ENCODE measurements around the gene PFN4. TPM values are rescaled to one million over a fixed set of nuclear protein-coding genes. Genes with fewer than 3 reads are reported as not detected.
"Not testable (repeated sequence)": the region's sequence is repeated elsewhere in the genome, so short reads cannot be mapped to it uniquely, and the experiment has no call there.

The PFN4 gene
- total RNA-seq, 1 donor from 2014 or later, result 1.0 TPM

- Mint-ChIP-seq H3K9me3 (ENCODE audit: unreplicated experiment) (no peaks in the 10 kb centered on the region), H3K36me3 (ENCODE audit: low read depth, unreplicated experiment) (peaks cover 20% of the 10 kb centered on the region), H3K4me1 (ENCODE audit: unreplicated experiment) (no peaks in the 10 kb centered on the region), H3K27me3 (ENCODE audit: unreplicated experiment) (no peaks in the 10 kb centered on the region), H3K27ac (ENCODE audit: unreplicated experiment) (no peak overlapping the region), H3K4me3 (ENCODE audit: unreplicated experiment) (no peak overlapping the region)
- no peak for TF ChIP-seq CTCF (IDR thresholded peaks at IDR 0.05; ENCODE audit: unreplicated experiment)
- DNase-seq (ENCODE audit: low spot score), result no peak
These were observed 30.3 kb upstream of the PFN4 start for GRCh38 chr2:24153478-24153877.

- no peak for TF ChIP-seq CTCF (IDR thresholded peaks at IDR 0.05; ENCODE audit: unreplicated experiment)
- Mint-ChIP-seq H3K27me3 (ENCODE audit: unreplicated experiment) (no peaks in the 10 kb centered on the region), H3K36me3 (ENCODE audit: low read depth, unreplicated experiment) (peaks cover 23% of the 10 kb centered on the region), H3K4me1 (ENCODE audit: unreplicated experiment) (no peaks in the 10 kb centered on the region), H3K27ac (ENCODE audit: unreplicated experiment) (no peak overlapping the region), H3K9me3 (ENCODE audit: unreplicated experiment) (no peaks in the 10 kb centered on the region), H3K4me3 (ENCODE audit: unreplicated experiment) (no peak overlapping the region)
- DNase-seq (ENCODE audit: low spot score), result no peak
These were observed 29.5 kb upstream of the PFN4 start for GRCh38 chr2:24152413-24153197.

GRCh38 chr2:24147364-24147763, 24.2 kb upstream of the PFN4 start:
- no peak for TF ChIP-seq CTCF (IDR thresholded peaks at IDR 0.05; ENCODE audit: unreplicated experiment)
- no peak for DNase-seq (ENCODE audit: low spot score)
- H3K4me3 Mint-ChIP-seq (ENCODE audit: unreplicated experiment), result no peak overlapping the region
- peaks cover 46% of the 10 kb centered on the region for H3K36me3 Mint-ChIP-seq (ENCODE audit: low read depth, unreplicated experiment)
- H3K27ac Mint-ChIP-seq (ENCODE audit: unreplicated experiment), result no peak overlapping the region
- H3K4me1 Mint-ChIP-seq (ENCODE audit: unreplicated experiment), result no peaks in the 10 kb centered on the region
- no peaks in the 10 kb centered on the region for H3K9me3 Mint-ChIP-seq (ENCODE audit: unreplicated experiment)
- H3K27me3 Mint-ChIP-seq (ENCODE audit: unreplicated experiment), result no peaks in the 10 kb centered on the region

GRCh38 chr2:24140305-24140704, 17.2 kb upstream of the PFN4 start:
- H3K27ac Mint-ChIP-seq (ENCODE audit: unreplicated experiment); H3K9me3 Mint-ChIP-seq (ENCODE audit: unreplicated experiment); DNase-seq (ENCODE audit: low spot score); H3K4me3 Mint-ChIP-seq (ENCODE audit: unreplicated experiment); H3K27me3 Mint-ChIP-seq (ENCODE audit: unreplicated experiment); H3K4me1 Mint-ChIP-seq (ENCODE audit: unreplicated experiment): not testable (repeated sequence)
- H3K36me3 Mint-ChIP-seq (ENCODE audit: low read depth, unreplicated experiment), result peaks cover 11% of the 10 kb centered on the region

GRCh38 chr2:24132543-24132942, 9.4 kb upstream of the PFN4 start:
- Mint-ChIP-seq H3K27me3 (ENCODE audit: unreplicated experiment) (no peaks in the 10 kb centered on the region), H3K9me3 (ENCODE audit: unreplicated experiment) (no peaks in the 10 kb centered on the region), H3K27ac (ENCODE audit: unreplicated experiment) (no peak overlapping the region), H3K4me3 (ENCODE audit: unreplicated experiment) (no peak overlapping the region), H3K36me3 (ENCODE audit: low read depth, unreplicated experiment) (peaks cover 4% of the 10 kb centered on the region), H3K4me1 (ENCODE audit: unreplicated experiment) (peaks cover 3% of the 10 kb centered on the region)
- no peak for DNase-seq (ENCODE audit: low spot score)
- no peak for TF ChIP-seq CTCF (IDR thresholded peaks at IDR 0.05; ENCODE audit: unreplicated experiment)

All from endothelial cell (in vitro differentiated cells).